H9 (cell line): ENCODE data around the gene MALSU1. TPM values are rescaled to one million over a fixed set of nuclear protein-coding genes. Genes with fewer than 3 reads are reported as not detected.

Experiments used
- DNase-seq: peaks from one replicate; pipeline ENCODE4 v3.0.0-alpha.2; 2017
- H2AFZ ChIP-seq: one replicate; pipeline ENCODE4 v1.6.1; 2013; ENCODE audit warnings: mild to moderate bottlenecking, low read length, control low read depth, moderate library complexity
- H2AK5ac ChIP-seq: 2 replicates; pipeline ENCODE4 v1.6.1; 2013; ENCODE audit warnings: low read length, control low read depth, mixed read lengths; ENCODE audit not compliant: insufficient read length
- H2BK120ac ChIP-seq: one replicate; pipeline ENCODE4 v1.6.1; 2013; ENCODE audit warnings: low read depth, mild to moderate bottlenecking, low read length, control low read depth, inconsistent platforms; ENCODE audit not compliant: poor library complexity, severe bottlenecking
- H2BK12ac ChIP-seq: 2 replicates; pipeline ENCODE4 v1.6.1; 2013; ENCODE audit warnings: low read length, control low read depth, mixed read lengths, low read depth; ENCODE audit not compliant: insufficient read length
- H2BK15ac ChIP-seq: 2 replicates; pipeline ENCODE4 v1.6.1; 2013; ENCODE audit warnings: low read depth, low read length, control low read depth
- H2BK20ac ChIP-seq: one replicate; pipeline ENCODE4 v1.6.1; 2013; ENCODE audit warnings: low read depth, mild to moderate bottlenecking, low read length, control low read depth, inconsistent platforms; ENCODE audit not compliant: poor library complexity, severe bottlenecking
- H2BK5ac ChIP-seq: 2 replicates; pipeline ENCODE4 v1.6.1; 2013; ENCODE audit warnings: low read length, control low read depth, mixed read lengths; ENCODE audit not compliant: insufficient read length
- H3K14ac ChIP-seq: 2 replicates; pipeline ENCODE4 v1.6.1; 2013; ENCODE audit warnings: low read length, control low read depth; ENCODE audit not compliant: insufficient read depth
- H3K18ac ChIP-seq: 2 replicates; pipeline ENCODE4 v1.6.1; 2013; ENCODE audit warnings: low read depth, mild to moderate bottlenecking, mixed read lengths, low read length, control low read depth; ENCODE audit not compliant: insufficient read length
- H3K23ac ChIP-seq: 2 replicates; pipeline ENCODE4 v1.6.1; 2013; ENCODE audit warnings: low read length, control low read depth, mixed read lengths, low read depth; ENCODE audit not compliant: insufficient read length
- H3K23me2 ChIP-seq: 2 replicates; pipeline ENCODE4 v1.6.1; 2013; ENCODE audit warnings: low read depth, mild to moderate bottlenecking, mixed read lengths, low read length, control low read depth; ENCODE audit not compliant: insufficient read length, poor library complexity, severe bottlenecking
- H3K27ac ChIP-seq: 2 replicates; pipeline ENCODE4 v1.5.1; 2013; ENCODE audit warnings: low read length, control low read depth, mixed read lengths, low read depth; ENCODE audit not compliant: insufficient read length
- H3K27me3 ChIP-seq: 2 replicates; pipeline ENCODE4 v1.6.1; 2013; ENCODE audit warnings: low read length, control low read depth, inconsistent platforms; ENCODE audit not compliant: insufficient read depth
- H3K4ac ChIP-seq: 2 replicates; pipeline ENCODE4 v1.6.1; 2013; ENCODE audit warnings: low read depth, mild to moderate bottlenecking, control low read depth, inconsistent platforms, low read length, moderate library complexity
- H3K4me1 ChIP-seq: 2 replicates; pipeline ENCODE4 v1.6.1; 2013; ENCODE audit warnings: low read length, control low read depth, inconsistent platforms; ENCODE audit not compliant: insufficient read depth
- H3K4me2 ChIP-seq: 2 replicates; pipeline ENCODE4 v1.6.1; 2013; ENCODE audit warnings: low read length, control low read depth, mixed read lengths; ENCODE audit not compliant: insufficient read length, insufficient read depth
- H3K56ac ChIP-seq: 2 replicates; pipeline ENCODE4 v1.6.1; 2013; ENCODE audit warnings: low read depth, mild to moderate bottlenecking, mixed read lengths, low read length, control low read depth; ENCODE audit not compliant: insufficient read length
- H3K79me1 ChIP-seq: 2 replicates; pipeline ENCODE4 v1.6.1; 2013; ENCODE audit warnings: low read depth, mild to moderate bottlenecking, moderate library complexity, low read length, control low read depth, inconsistent platforms; ENCODE audit not compliant: insufficient read depth, poor library complexity, severe bottlenecking
- H3K79me2 ChIP-seq: 2 replicates; pipeline ENCODE4 v1.6.1; 2013; ENCODE audit warnings: low read length, control low read depth, inconsistent platforms; ENCODE audit not compliant: insufficient read depth
- H3K9ac ChIP-seq: 2 replicates; pipeline ENCODE4 v1.6.1; 2013; ENCODE audit warnings: low read length, control low read depth, mixed read lengths; ENCODE audit not compliant: insufficient read length; ENCODE audit errors: extremely low read depth
- H3K9me3 ChIP-seq: one replicate; pipeline ENCODE4 v1.6.1; 2013; ENCODE audit warnings: low read depth, low read length, inconsistent platforms; ENCODE audit not compliant: control insufficient read depth
- H3T11ph ChIP-seq: one replicate; pipeline ENCODE4 v1.6.1; 2013; ENCODE audit warnings: mild to moderate bottlenecking, low read length, control low read depth, inconsistent platforms
- H4K20me1 ChIP-seq: one replicate; pipeline ENCODE4 v1.6.1; 2013; ENCODE audit not compliant: control insufficient read depth, insufficient read length, insufficient read depth
- H4K5ac ChIP-seq: 2 replicates; pipeline ENCODE4 v1.6.1; 2013; ENCODE audit warnings: low read depth, mild to moderate bottlenecking, mixed read lengths, low read length, control low read depth; ENCODE audit not compliant: insufficient read length
- H4K8ac ChIP-seq: replicated peaks from 2 replicates; pipeline ENCODE4 v1.6.1; 2013; ENCODE audit warnings: low read length, control low read depth, mixed read lengths, low read depth; ENCODE audit not compliant: insufficient read length
- H4K91ac ChIP-seq: 2 replicates; pipeline ENCODE4 v1.6.1; 2013; ENCODE audit warnings: low read depth, mild to moderate bottlenecking, moderate library complexity, mixed read lengths, low read length, control low read depth; ENCODE audit not compliant: insufficient read length
- H3K27ac Mint-ChIP-seq, 3 experiments: 2 replicates in 2 of 3; 3 replicates in 1 of 3; pipeline ENCODE4 v1.8.0; 2020 to 2021; ENCODE audit warnings: mixed read lengths in 3 of 3, mild to moderate bottlenecking in 1 of 3, moderate library complexity in 1 of 3
- H3K27me3 Mint-ChIP-seq: 2 replicates; pipeline ENCODE4 v1.8.0; 2021; ENCODE audit warnings: low read depth, mild to moderate bottlenecking, moderate library complexity, mixed read lengths
- H3K36me3 Mint-ChIP-seq, 3 experiments: 2 replicates in 2 of 3; 3 replicates in 1 of 3; pipeline ENCODE4 v1.8.0; 2020 to 2021; ENCODE audit warnings: low read depth in 3 of 3, mixed read lengths in 3 of 3; ENCODE audit not compliant: insufficient read depth in 1 of 3
- H3K4me1 Mint-ChIP-seq, 2 experiments: 2 replicates each; pipeline ENCODE4 v1.8.0; 2020; ENCODE audit warnings: mixed read lengths in 2 of 2
- H3K4me3 Mint-ChIP-seq, 2 experiments: 2 replicates in 1 of 2; 3 replicates in 1 of 2; pipeline ENCODE4 v1.8.0; 2020 to 2021; ENCODE audit warnings: mild to moderate bottlenecking in 2 of 2, mixed read lengths in 2 of 2, moderate library complexity in 1 of 2
- H3K9me3 Mint-ChIP-seq, 2 experiments: 2 replicates in 1 of 2; 3 replicates in 1 of 2; pipeline ENCODE4 v1.8.0; 2020; ENCODE audit warnings: mild to moderate bottlenecking in 2 of 2, mixed read lengths in 2 of 2, moderate library complexity in 1 of 2
- CTCF ChIP-seq: fragments of 200-600 bp; sonication (generic); conservative IDR thresholded peaks from 3 replicates; pipeline ENCODE4 v1.8.0; 2021; ENCODE audit warnings: antibody characterized with exemption, mild to moderate bottlenecking
- WGBS: extraction: QIAGEN DNeasy Blood & Tissue Kit; methylation state at CpG from one replicate; pipeline ENCODE4 v1.1.7; 2013; ENCODE audit warnings: missing lambda C conversion rate, low lambda C conversion rate, mixed read lengths; ENCODE audit not compliant: insufficient read length; ENCODE audit errors: extremely low coverage; 5-methylcytosine and 5-hydroxymethylcytosine counted together
- total RNA-seq: library from RNA; stranded (reverse); gene quantifications from 2 replicates; pipeline ENCODE4 v1.2.1, GENCODE V29; 2021

Gene MALSU1
- total RNA-seq, 1 experiment from 2014 or later, result 83.4 TPM

DNA sequence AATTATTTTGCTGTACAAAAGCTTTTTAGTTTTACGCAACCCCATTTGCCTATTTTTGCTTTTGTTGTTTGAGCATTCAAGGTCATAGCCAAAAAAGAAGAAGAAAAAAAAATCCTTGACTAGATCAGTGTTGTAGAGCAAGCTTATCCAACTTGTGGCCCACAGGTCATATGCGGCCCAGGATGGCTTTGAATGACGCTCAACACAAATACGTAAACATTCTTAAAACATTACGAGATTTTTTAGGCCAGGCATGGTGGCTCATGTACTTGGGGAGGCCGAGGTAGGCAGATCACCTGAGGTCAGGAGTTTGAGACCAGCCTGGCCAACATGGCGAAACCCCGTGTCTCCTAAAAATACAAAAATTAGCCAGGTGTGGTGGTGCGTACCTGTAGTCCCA lies 8.1 kb upstream of the MALSU1 start:
- peaks cover 4% of the 10 kb centered on the region for H3K27me3 Mint-ChIP-seq
- Histone ChIP-seq H4K8ac (no peak overlapping the region), H3K79me2 (no peaks in the 10 kb centered on the region), H4K20me1 (no peaks in the 10 kb centered on the region), H2BK20ac (no peak overlapping the region), H2BK12ac (no peak overlapping the region), H4K5ac (no peak overlapping the region), H2BK120ac (no peak overlapping the region), H3K23ac (no peak overlapping the region), H2BK5ac (no peak overlapping the region), H2BK15ac (no peak overlapping the region), H3K79me1 (no peaks in the 10 kb centered on the region), H4K91ac (no peak overlapping the region), H3K56ac (no peak overlapping the region), H2AK5ac (no peak overlapping the region), H3T11ph (no peak overlapping the region), H3K14ac (no peak overlapping the region), H3K4me2 (no peak overlapping the region), H3K27ac (no peak overlapping the region), H3K4me1 (no peaks in the 10 kb centered on the region; the same call in 1 of the 2 replicates), H2AFZ (no peak overlapping the region), H3K23me2 (no peaks in the 10 kb centered on the region), H3K4ac (no peak overlapping the region), H3K27me3 (no peaks in the 10 kb centered on the region), H3K9me3 (no peaks in the 10 kb centered on the region), H3K18ac (no peak overlapping the region), H3K9ac (no peak overlapping the region)
- no peaks in the 10 kb centered on the region for H3K36me3 Mint-ChIP-seq
- no peak overlapping the region for H3K4me3 Mint-ChIP-seq
- TF ChIP-seq CTCF, result no peak
- H3K4me1 Mint-ChIP-seq, result peaks cover 26 to 34% of the 10 kb centered on the region in 2 experiments
- no peak for DNase-seq
- H3K9me3 Mint-ChIP-seq, result no peaks in the 10 kb centered on the region; a peak in 1 of 5 replicates
- no CpG with 5 or more reads among the region's 9 CpGs for WGBS
- no peak overlapping the region for H3K27ac Mint-ChIP-seq
